IMR-90 (cell line): Measurements from ENCODE around the gene SNX27. TPM values are rescaled to one million over a fixed set of nuclear protein-coding genes. Genes with fewer than 3 reads are reported as not detected.

Experiments
- ATAC-seq: fragments of 200-7000 bp; cut with Tn5 transposase; 2 replicates; pipeline ENCODE4 v1.9.1; 2020; ENCODE audit warnings: low read depth, mild to moderate bottlenecking, moderate library complexity
- BruUV-seq: library from RNA; stranded (reverse); fragments of 400-500 nt; replicated peaks from 2 replicates; lab custom pipeline; 2021; lab: Mats Ljungman, UMichigan
- CTCF ChIA-PET: fragments of 300-600 bp; formaldehyde crosslinking; extraction: SDS; loops from one replicate; lab custom pipeline; 2021; ENCODE audit warnings: antibody characterized with exemption; lab: Yijun Ruan, JAX
- POLR2A ChIA-PET: fragments of 300-600 bp; sonication (Branson Sonifier 250); formaldehyde crosslinking; loops from one replicate; lab custom pipeline; 2022; ENCODE audit warnings: antibody characterized with exemption; ENCODE audit not compliant: unreplicated experiment; lab: Charles Lee
- DNase-seq: peaks from one replicate; pipeline ENCODE4 v3.0.0; 2013
- H2AFZ ChIP-seq: replicated peaks from 2 replicates; pipeline ENCODE3; 2013; ENCODE audit warnings: low read length, mild to moderate bottlenecking; ENCODE audit not compliant: poor library complexity
- H2AK5ac ChIP-seq: 2 replicates; pipeline ENCODE4 v1.6.1; 2013; ENCODE audit warnings: low read depth, low read length, inconsistent platforms
- H2AK9ac ChIP-seq: replicated peaks from 2 replicates; pipeline ENCODE3; 2013; ENCODE audit warnings: mild to moderate bottlenecking, low read depth, low read length, moderate library complexity; ENCODE audit not compliant: poor library complexity
- H2BK120ac ChIP-seq: 2 replicates; pipeline ENCODE4 v1.6.1; 2013; ENCODE audit warnings: low read depth, low read length, inconsistent platforms
- H2BK15ac ChIP-seq: 3 replicates; pipeline ENCODE4 v1.6.1; 2013; ENCODE audit warnings: low read depth, low read length, inconsistent platforms
- H2BK20ac ChIP-seq: 2 replicates; pipeline ENCODE4 v1.6.1; 2013; ENCODE audit warnings: low read depth, mild to moderate bottlenecking, inconsistent platforms, low read length, moderate library complexity
- H2BK5ac ChIP-seq: 2 replicates; pipeline ENCODE4 v1.6.1; 2013; ENCODE audit warnings: mild to moderate bottlenecking, low read depth, low read length, inconsistent platforms; ENCODE audit not compliant: poor library complexity, severe bottlenecking
- H3K14ac ChIP-seq: replicated peaks from 2 replicates; pipeline ENCODE4 v1.6.1; 2013; ENCODE audit warnings: low read depth, low read length, inconsistent platforms
- H3K18ac ChIP-seq: 2 replicates; pipeline ENCODE4 v1.6.1; 2013; ENCODE audit warnings: low read depth, low read length, control low read depth
- H3K23ac ChIP-seq: 2 replicates; pipeline ENCODE4 v1.6.1; 2013; ENCODE audit warnings: low read depth, low read length, inconsistent platforms
- H3K27ac ChIP-seq: 2 replicates; pipeline ENCODE4 v1.5.1; 2013; ENCODE audit warnings: mild to moderate bottlenecking, control low read depth, low read length; ENCODE audit not compliant: insufficient read depth
- H3K27me3 ChIP-seq: 2 replicates; pipeline ENCODE4 v1.6.1; 2013; ENCODE audit warnings: low read length; ENCODE audit not compliant: control insufficient read depth, insufficient read depth
- H3K36me3 ChIP-seq: 2 replicates; pipeline ENCODE4 v1.6.1; 2013; ENCODE audit warnings: low read length, mixed read lengths; ENCODE audit not compliant: control insufficient read depth, insufficient read depth
- H3K4ac ChIP-seq: 2 replicates; pipeline ENCODE4 v1.6.1; 2013; ENCODE audit warnings: low read depth, low read length, inconsistent platforms
- H3K4me1 ChIP-seq: 2 replicates; pipeline ENCODE4 v1.6.1; 2013; ENCODE audit warnings: low read length, mixed read lengths; ENCODE audit not compliant: control insufficient read depth, insufficient read depth
- H3K4me2 ChIP-seq: 2 replicates; pipeline ENCODE4 v1.6.1; 2013; ENCODE audit warnings: low read depth, mild to moderate bottlenecking, control low read depth, low read length, moderate library complexity
- H3K4me3 ChIP-seq: 2 replicates; pipeline ENCODE4 v1.5.1; 2013; ENCODE audit warnings: low read depth, mild to moderate bottlenecking, control low read depth, low read length, moderate library complexity; ENCODE audit not compliant: insufficient read depth
- H3K56ac ChIP-seq: 2 replicates; pipeline ENCODE4 v1.6.1; 2013; ENCODE audit warnings: low read length, inconsistent platforms; ENCODE audit not compliant: insufficient read depth; ENCODE audit errors: extremely low read depth
- H3K79me1 ChIP-seq, 2 experiments: 2 replicates each; pipeline ENCODE4 v1.6.1; 2013; ENCODE audit warnings: low read length in 2 of 2, inconsistent platforms in 1 of 2, low read depth in 1 of 2
- H3K9ac ChIP-seq: 2 replicates; pipeline ENCODE4 v1.6.1; 2013; ENCODE audit warnings: low read depth, low read length, control low read depth
- H3K9me1 ChIP-seq: 2 replicates; pipeline ENCODE4 v1.6.1; 2013; ENCODE audit warnings: low read length, inconsistent platforms; ENCODE audit not compliant: insufficient read depth
- H3K9me3 ChIP-seq: 2 replicates; pipeline ENCODE4 v1.6.1; 2013; ENCODE audit warnings: low read length; ENCODE audit not compliant: control insufficient read depth, insufficient read depth
- H4K20me1 ChIP-seq: 2 replicates; pipeline ENCODE4 v1.6.1; 2013; ENCODE audit warnings: low read length, inconsistent platforms; ENCODE audit not compliant: insufficient read depth
- H4K5ac ChIP-seq: 2 replicates; pipeline ENCODE4 v1.6.1; 2013; ENCODE audit warnings: mild to moderate bottlenecking, low read depth, low read length, control low read depth
- H4K8ac ChIP-seq, 2 experiments: 2 replicates each; pipeline ENCODE4 v1.6.1; 2013; ENCODE audit warnings: low read depth in 2 of 2, low read length in 2 of 2, control low read depth in 1 of 2, inconsistent platforms in 1 of 2
- H4K91ac ChIP-seq: 2 replicates; pipeline ENCODE4 v1.6.1; 2013; ENCODE audit warnings: low read depth, low read length, inconsistent platforms; ENCODE audit not compliant: insufficient read depth
- BHLHE40 ChIP-seq: fragments of 150-350 bp; IDR thresholded peaks from 2 replicates; pipeline ENCODE4 v1.6.1; 2016; ENCODE audit warnings: mild to moderate bottlenecking, low read depth, low read length
- CHD1 ChIP-seq: IDR thresholded peaks from 2 replicates; pipeline ENCODE4 v1.6.1; 2012; ENCODE audit warnings: low read depth, low read length, improper control_type of control experiment
- FOS ChIP-seq: fragments of 150-350 bp; IDR thresholded peaks from 2 replicates; pipeline ENCODE4 v1.6.1; 2016; ENCODE audit warnings: low read depth, low read length
- MAFK ChIP-seq: IDR thresholded peaks from 2 replicates; pipeline ENCODE4 v1.6.1; 2012; ENCODE audit warnings: low read depth, low read length, improper control_type of control experiment
- MAZ ChIP-seq: IDR thresholded peaks from 2 replicates; pipeline ENCODE4 v1.6.1; 2012; ENCODE audit warnings: low read depth, mild to moderate bottlenecking, low read length, improper control_type of control experiment, moderate library complexity, borderline replicate concordance
- MXI1 ChIP-seq: IDR thresholded peaks from 2 replicates; pipeline ENCODE4 v1.6.1; 2012; ENCODE audit warnings: low read depth, mild to moderate bottlenecking, low read length, moderate library complexity, borderline replicate concordance
- RAD21 ChIP-seq: IDR thresholded peaks from 2 replicates; pipeline ENCODE4 v1.6.1; 2012; ENCODE audit warnings: low read length, improper control_type of control experiment
- RCOR1 ChIP-seq: IDR thresholded peaks from 2 replicates; pipeline ENCODE4 v1.6.1; 2012; ENCODE audit warnings: mild to moderate bottlenecking, low read length, improper control_type of control experiment; ENCODE audit not compliant: insufficient replicate concordance
- RFX5 ChIP-seq: IDR thresholded peaks from 2 replicates; pipeline ENCODE4 v1.8.0; 2012; ENCODE audit warnings: low read depth, mild to moderate bottlenecking, low read length, moderate library complexity
- SMC3 ChIP-seq: fragments of 150-350 bp; IDR thresholded peaks from 2 replicates; pipeline ENCODE4 v1.6.1; 2016; ENCODE audit warnings: low read depth, mild to moderate bottlenecking, antibody characterized with exemption, low read length, moderate library complexity
- WGBS, 2 experiments: methylation state at CpG; one replicate each; pipeline versions ENCODE4 v1.1.5 to v1.1.7; 2013; ENCODE audit warnings: missing lambda C conversion rate in 2 of 2; ENCODE audit not compliant: insufficient read length in 1 of 2; ENCODE audit errors: extremely low coverage in 2 of 2; 5-methylcytosine and 5-hydroxymethylcytosine counted together
- dilution Hi-C: fragments of 300-500 bp; cut with HindIII; formaldehyde crosslinking; loops from one replicate; pipeline ENCODE4 v1.14.3; 2018; ENCODE audit warnings: low sequenced_read_pairs; ENCODE audit not compliant: unreplicated experiment
- in situ Hi-C: fragments of 300-500 bp; cut with MboI; formaldehyde crosslinking; loops from 3 replicates; pipeline ENCODE4 v1.14.3; 2019; ENCODE audit warnings: low sequenced_read_pairs, inconsistent platforms, mixed read lengths
- intact Hi-C: fragments of 100-400 bp; cut with micrococcal nuclease; formaldehyde crosslinking; loops from 2 replicates; pipeline ENCODE4 v1.10.0; 2022
- polyA plus RNA-seq, 3 experiments: library from polyadenylated mRNA; depleted of rRNA; stranded (reverse); fragments of >200 nt; gene quantifications; 2 replicates each; pipeline ENCODE4 v1.2.3, GENCODE V29; 2012; ENCODE audit warnings: low replicate concordance in 1 of 3
- total RNA-seq: library from RNA; depleted of rRNA; stranded (reverse); fragments of >200 nt; gene quantifications from 2 replicates; pipeline ENCODE4 v1.2.3, GENCODE V29; 2012
- TF ChIP-seq, protein P1 (sequence below): fragments of 150-350 bp; IDR thresholded peaks from 2 replicates; pipeline ENCODE4 v1.6.1; 2016; ENCODE audit warnings: low read depth, mild to moderate bottlenecking, low read length, moderate library complexity, borderline replicate concordance
- TF ChIP-seq, protein P2 (sequence below): conservative IDR thresholded peaks from 2 replicates; pipeline ENCODE4 v1.5.1; 2012; ENCODE audit warnings: mild to moderate bottlenecking, low read depth, low read length, improper control_type of control experiment
- TF ChIP-seq, protein P3 (sequence below): fragments of 150-350 bp; IDR thresholded peaks from 2 replicates; pipeline ENCODE4 v1.6.1; 2017; ENCODE audit warnings: mild to moderate bottlenecking, antibody characterized with exemption, low read length, low read depth

The SNX27 gene
- total and polyA plus RNA-seq, 2 of the 4 experiments (the other 2 are of a cell fraction): 12.3 to 25.6 TPM

DNA sequence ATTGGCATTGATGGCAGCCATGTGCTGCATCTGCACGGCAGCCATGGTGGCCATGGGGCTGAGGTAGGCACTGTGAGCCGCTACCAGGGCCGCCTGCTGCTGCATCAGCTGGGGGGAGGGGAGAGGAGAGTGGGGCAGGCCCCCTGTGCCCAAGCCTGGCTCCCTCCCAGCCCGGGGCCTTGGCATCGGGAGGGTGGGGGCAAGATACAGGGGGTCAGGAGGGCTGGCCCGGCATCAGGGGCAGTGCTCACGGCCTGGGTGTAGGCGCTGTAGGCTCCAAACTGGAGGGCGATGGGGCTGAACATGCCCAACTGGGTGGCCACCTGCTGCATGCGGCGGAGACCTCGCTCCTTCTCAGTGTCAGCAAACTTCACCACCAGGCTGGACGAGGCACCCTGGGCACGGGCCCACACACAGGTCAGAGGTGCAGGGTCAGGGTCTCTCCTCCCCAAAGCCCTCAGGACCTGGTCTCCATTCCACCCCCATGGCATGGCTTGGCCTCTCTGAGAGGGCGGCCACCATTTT is 95.8 kb downstream of the SNX27 start:
- Histone ChIP-seq H3K27ac (no peak overlapping the region), H3K36me3 (no peaks in the 10 kb centered on the region), H3K9me3 (no peaks in the 10 kb centered on the region), H3K4me2 (no peak overlapping the region), H3K14ac (no peak overlapping the region), H2BK20ac (no peak overlapping the region), H2BK120ac (no peak overlapping the region), H3K9ac (no peak overlapping the region), H3K4ac (no peak overlapping the region), H3K4me1 (no peaks in the 10 kb centered on the region), H2AK5ac (no peak overlapping the region), H4K5ac (no peak overlapping the region), H2BK15ac (no peak overlapping the region), H2BK5ac (no peak overlapping the region), H3K23ac (no peak overlapping the region), H3K79me1 (no peaks in the 10 kb centered on the region), H3K27me3 (peaks cover 21% of the 10 kb centered on the region), H4K91ac (no peak overlapping the region), H4K8ac (no peak overlapping the region), H2AFZ (no peak overlapping the region), H4K20me1 (no peaks in the 10 kb centered on the region; the same call in 1 of the 2 replicates), H2AK9ac (no peak overlapping the region), H3K4me3 (no peak overlapping the region), H3K56ac (no peak overlapping the region), H3K18ac (no peak overlapping the region), H3K9me1 (no peaks in the 10 kb centered on the region)
- TF ChIP-seq, protein P1, sequence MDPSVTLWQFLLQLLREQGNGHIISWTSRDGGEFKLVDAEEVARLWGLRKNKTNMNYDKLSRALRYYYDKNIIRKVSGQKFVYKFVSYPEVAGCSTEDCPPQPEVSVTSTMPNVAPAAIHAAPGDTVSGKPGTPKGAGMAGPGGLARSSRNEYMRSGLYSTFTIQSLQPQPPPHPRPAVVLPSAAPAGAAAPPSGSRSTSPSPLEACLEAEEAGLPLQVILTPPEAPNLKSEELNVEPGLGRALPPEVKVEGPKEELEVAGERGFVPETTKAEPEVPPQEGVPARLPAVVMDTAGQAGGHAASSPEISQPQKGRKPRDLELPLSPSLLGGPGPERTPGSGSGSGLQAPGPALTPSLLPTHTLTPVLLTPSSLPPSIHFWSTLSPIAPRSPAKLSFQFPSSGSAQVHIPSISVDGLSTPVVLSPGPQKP: no peak
- TF ChIP-seq BHLHE40 (no peak), SMC3 (no peak), RFX5 (no peak), CHD1 (no peak), MAZ (no peak), RAD21 (no peak), FOS (no peak), MAFK (no peak), RCOR1 (no peak), MXI1 (no peak)
- TF ChIP-seq, protein P2, sequence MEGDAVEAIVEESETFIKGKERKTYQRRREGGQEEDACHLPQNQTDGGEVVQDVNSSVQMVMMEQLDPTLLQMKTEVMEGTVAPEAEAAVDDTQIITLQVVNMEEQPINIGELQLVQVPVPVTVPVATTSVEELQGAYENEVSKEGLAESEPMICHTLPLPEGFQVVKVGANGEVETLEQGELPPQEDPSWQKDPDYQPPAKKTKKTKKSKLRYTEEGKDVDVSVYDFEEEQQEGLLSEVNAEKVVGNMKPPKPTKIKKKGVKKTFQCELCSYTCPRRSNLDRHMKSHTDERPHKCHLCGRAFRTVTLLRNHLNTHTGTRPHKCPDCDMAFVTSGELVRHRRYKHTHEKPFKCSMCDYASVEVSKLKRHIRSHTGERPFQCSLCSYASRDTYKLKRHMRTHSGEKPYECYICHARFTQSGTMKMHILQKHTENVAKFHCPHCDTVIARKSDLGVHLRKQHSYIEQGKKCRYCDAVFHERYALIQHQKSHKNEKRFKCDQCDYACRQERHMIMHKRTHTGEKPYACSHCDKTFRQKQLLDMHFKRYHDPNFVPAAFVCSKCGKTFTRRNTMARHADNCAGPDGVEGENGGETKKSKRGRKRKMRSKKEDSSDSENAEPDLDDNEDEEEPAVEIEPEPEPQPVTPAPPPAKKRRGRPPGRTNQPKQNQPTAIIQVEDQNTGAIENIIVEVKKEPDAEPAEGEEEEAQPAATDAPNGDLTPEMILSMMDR: no peak
- TF ChIP-seq, protein P3, sequence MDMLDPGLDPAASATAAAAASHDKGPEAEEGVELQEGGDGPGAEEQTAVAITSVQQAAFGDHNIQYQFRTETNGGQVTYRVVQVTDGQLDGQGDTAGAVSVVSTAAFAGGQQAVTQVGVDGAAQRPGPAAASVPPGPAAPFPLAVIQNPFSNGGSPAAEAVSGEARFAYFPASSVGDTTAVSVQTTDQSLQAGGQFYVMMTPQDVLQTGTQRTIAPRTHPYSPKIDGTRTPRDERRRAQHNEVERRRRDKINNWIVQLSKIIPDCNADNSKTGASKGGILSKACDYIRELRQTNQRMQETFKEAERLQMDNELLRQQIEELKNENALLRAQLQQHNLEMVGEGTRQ: no peak
- in situ Hi-C loops: no loop called here
- DNase-seq: no peak
- intact Hi-C loops: no loop called here
- ChIA-PET POLR2A (no interaction called here), CTCF (no interaction called here)
- WGBS, 2 experiments: 96% methylated on average over 4 of the region's 15 CpGs; no CpG with 5 or more reads in 1 of the 2 experiments
- dilution Hi-C loops: no loop called here
- ATAC-seq: no peak
- no TSS peak for BruUV-seq
